Caco-2 (cell line): Measurements from ENCODE around the gene SDK2. TPM values are rescaled to one million over a fixed set of nuclear protein-coding genes. Genes with fewer than 3 reads are reported as not detected.

Source experiments
- BruUV-seq: library from RNA; stranded (reverse); fragments of 400-500 nt; replicated peaks from 2 replicates; lab custom pipeline; 2021; lab: Mats Ljungman, UMichigan
- CTCF ChIA-PET: fragments of 300-600 bp; sonication (Branson Sonifier 250); formaldehyde crosslinking; loops from one replicate; lab custom pipeline; 2022; ENCODE audit warnings: antibody characterized with exemption; lab: Charles Lee
- POLR2A ChIA-PET: fragments of 300-600 bp; sonication (Branson Sonifier 250); formaldehyde crosslinking; loops from one replicate; lab custom pipeline; 2022; ENCODE audit warnings: antibody characterized with exemption; lab: Charles Lee
- DNase-seq, 2 experiments: peaks; one replicate each; pipeline versions ENCODE4 v3.0.0 to v3.0.0-alpha.2; 2020 to 2022
- H3K27me3 ChIP-seq: replicated peaks from 2 replicates; pipeline ENCODE4 v1.6.0; 2011; ENCODE audit warnings: low read length; ENCODE audit not compliant: control insufficient read depth, insufficient read depth
- H3K36me3 ChIP-seq: 2 replicates; pipeline ENCODE4 v1.5.1; 2011; ENCODE audit warnings: low read length; ENCODE audit not compliant: control insufficient read depth, insufficient read depth
- H3K4me1 ChIP-seq: fragments of 250-450 bp; sonication (Bioruptor Pico); 2 replicates; pipeline ENCODE4 v1.5.1; 2020; ENCODE audit warnings: mild to moderate bottlenecking
- H3K4me3 ChIP-seq: 2 replicates; pipeline ENCODE4 v1.5.1; 2011; ENCODE audit warnings: low read depth, mild to moderate bottlenecking, control low read depth, low read length
- H3K9me3 ChIP-seq: fragments of 250-450 bp; sonication (Bioruptor Pico); 2 replicates; pipeline ENCODE4 v1.5.1; 2020; ENCODE audit warnings: mild to moderate bottlenecking, moderate library complexity
- H3K27ac Mint-ChIP-seq: one replicate; pipeline ENCODE4 v1.8.0; 2022; ENCODE audit warnings: mixed read lengths; ENCODE audit not compliant: unreplicated experiment
- H3K27me3 Mint-ChIP-seq: one replicate; pipeline ENCODE4 v1.8.0; 2022; ENCODE audit warnings: mixed read lengths; ENCODE audit not compliant: insufficient read depth, unreplicated experiment
- H3K36me3 Mint-ChIP-seq: one replicate; pipeline ENCODE4 v1.8.0; 2022; ENCODE audit warnings: mild to moderate bottlenecking, mixed read lengths; ENCODE audit not compliant: insufficient read depth, unreplicated experiment
- H3K4me1 Mint-ChIP-seq: one replicate; pipeline ENCODE4 v1.8.0; 2022; ENCODE audit warnings: low read depth, mixed read lengths; ENCODE audit not compliant: unreplicated experiment
- H3K4me3 Mint-ChIP-seq: one replicate; pipeline ENCODE4 v1.8.0; 2022; ENCODE audit warnings: mild to moderate bottlenecking, moderate library complexity, mixed read lengths; ENCODE audit not compliant: unreplicated experiment
- H3K9me3 Mint-ChIP-seq: one replicate; pipeline ENCODE4 v1.8.0; 2022; ENCODE audit warnings: mixed read lengths; ENCODE audit not compliant: unreplicated experiment
- CTCF ChIP-seq, 2 experiments: fragments of 200-600 bp in 1 of 2; IDR thresholded peaks; 1 replicate in 1 of 2; 2 replicates in 1 of 2; pipeline versions ENCODE4 v1.5.1 to v1.8.0; 2011 to 2022; ENCODE audit warnings: antibody characterized with exemption in 1 of 2, control low read depth in 1 of 2, inconsistent platforms in 1 of 2, low read depth in 1 of 2, low read length in 1 of 2, mild to moderate bottlenecking in 1 of 2, moderate library complexity in 1 of 2; ENCODE audit not compliant: insufficient read depth in 1 of 2, severe bottlenecking in 1 of 2, unreplicated experiment in 1 of 2
- intact Hi-C: fragments of 100-400 bp; cut with micrococcal nuclease; formaldehyde crosslinking; loops from one replicate; pipeline ENCODE4 v1.10.0; 2022; ENCODE audit not compliant: unreplicated experiment
- total RNA-seq: library from RNA; stranded (reverse); gene quantifications from 2 replicates; pipeline ENCODE4 v1.2.3, GENCODE V29; 2022

The SDK2 gene
- total RNA-seq, 1 experiment from 2014 or later, result 0.09 TPM

- no peak for DNase-seq
- Mint-ChIP-seq H3K36me3 (no peaks in the 10 kb centered on the region), H3K27me3 (no peaks in the 10 kb centered on the region), H3K9me3 (no peaks in the 10 kb centered on the region), H3K4me3 (no peak overlapping the region), H3K4me1 (no peaks in the 10 kb centered on the region), H3K27ac (no peak overlapping the region)
- CTCF ChIA-PET, result no interaction called here
- intact Hi-C loops, result no loop called here
- H3K36me3 ChIP-seq, result no peaks in the 10 kb centered on the region
- no peaks in the 10 kb centered on the region for H3K9me3 ChIP-seq
- H3K27me3 ChIP-seq, result no peaks in the 10 kb centered on the region
- no TSS peak for BruUV-seq
- no peaks in the 10 kb centered on the region for H3K4me1 ChIP-seq
- TF ChIP-seq CTCF (IDR thresholded peaks at IDR 0.05; ENCODE audit: insufficient read depth in 1 of 2, low read depth in 1 of 2, low read length in 1 of 2, severe bottlenecking in 1 of 2, unreplicated experiment in 1 of 2), result no peak
- POLR2A ChIA-PET, result no interaction called here
- no peak overlapping the region for H3K4me3 ChIP-seq
These were observed 231.3 kb downstream of the SDK2 start for GRCh38 chr17:73412914-73413313.

- no peak for DNase-seq
- intact Hi-C loops, result no loop called here
- no peaks in the 10 kb centered on the region for H3K27me3 Mint-ChIP-seq
- H3K9me3 ChIP-seq, result no peaks in the 10 kb centered on the region
- H3K4me3 ChIP-seq, result no peak overlapping the region
- no peaks in the 10 kb centered on the region for H3K4me1 Mint-ChIP-seq
- H3K4me1 ChIP-seq, result no peaks in the 10 kb centered on the region
- H3K9me3 Mint-ChIP-seq, result no peaks in the 10 kb centered on the region
- no peak for TF ChIP-seq CTCF (IDR thresholded peaks at IDR 0.05; ENCODE audit: insufficient read depth in 1 of 2, low read depth in 1 of 2, low read length in 1 of 2, severe bottlenecking in 1 of 2, unreplicated experiment in 1 of 2)
- no peaks in the 10 kb centered on the region for H3K27me3 ChIP-seq
- no TSS peak for BruUV-seq
- H3K4me3 Mint-ChIP-seq, result no peak overlapping the region
- no peaks in the 10 kb centered on the region for H3K36me3 Mint-ChIP-seq
- CTCF ChIA-PET, result no interaction called here
- H3K36me3 ChIP-seq, result no peaks in the 10 kb centered on the region
- no peak overlapping the region for H3K27ac Mint-ChIP-seq
- POLR2A ChIA-PET, result no interaction called here
These were observed 232.9 kb downstream of the SDK2 start for GRCh38 chr17:73411313-73411747.

DNA sequence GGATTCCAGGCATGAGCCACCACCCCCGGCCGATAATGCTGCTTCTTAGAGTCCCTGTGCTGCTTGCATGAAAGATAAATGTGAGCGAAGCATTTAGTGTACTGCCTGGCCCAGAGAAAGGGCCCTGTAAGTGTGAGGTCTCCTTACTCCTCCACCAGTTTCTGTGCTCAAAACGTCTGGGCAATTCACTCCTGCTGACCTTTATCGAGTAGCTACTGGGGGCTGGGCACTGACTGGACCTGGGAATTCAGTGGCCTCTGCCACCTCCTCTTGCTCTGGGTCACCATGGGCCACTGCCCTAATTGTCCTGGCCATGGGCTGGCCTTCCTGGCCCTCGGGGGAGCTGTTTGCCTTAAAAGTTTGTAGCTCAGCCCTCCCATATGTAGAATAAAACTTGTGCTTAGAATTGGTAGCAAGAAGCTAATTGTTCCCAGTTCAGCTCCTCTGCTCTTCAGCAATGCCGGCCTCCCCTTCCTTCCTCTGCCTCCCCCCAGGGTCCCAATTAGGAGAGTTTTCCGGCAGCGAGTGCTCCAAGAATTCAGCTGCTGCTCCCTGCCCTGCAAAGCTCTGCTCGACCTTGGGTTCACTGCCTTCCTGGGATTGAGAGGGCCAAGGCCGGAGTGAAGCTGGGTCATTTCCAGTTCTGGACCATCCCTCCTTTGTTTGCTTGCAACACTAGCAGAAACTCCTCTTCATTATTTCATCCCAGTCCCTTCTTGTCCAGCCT lies 233.5 kb downstream of the SDK2 start:
- H3K27ac Mint-ChIP-seq, result no peak overlapping the region
- H3K27me3 Mint-ChIP-seq, result no peaks in the 10 kb centered on the region
- no peaks in the 10 kb centered on the region for H3K9me3 Mint-ChIP-seq

More for the DNA sequence above, 233.5 kb downstream of the SDK2 start:
- Histone ChIP-seq H3K27me3 (no peaks in the 10 kb centered on the region), H3K4me3 (no peak overlapping the region), H3K9me3 (no peaks in the 10 kb centered on the region), H3K36me3 (no peaks in the 10 kb centered on the region), H3K4me1 (no peaks in the 10 kb centered on the region)
- Mint-ChIP-seq H3K4me1 (no peaks in the 10 kb centered on the region), H3K36me3 (no peaks in the 10 kb centered on the region), H3K4me3 (no peak overlapping the region)
- ChIA-PET CTCF (interaction anchor here (0.8 kb wide), 1 partner anchor 10 kb away, joined by 3 read pairs; no protein-coding TSS in a partner anchor), POLR2A (no interaction called here)
- no peak for TF ChIP-seq CTCF (IDR thresholded peaks at IDR 0.05; ENCODE audit: insufficient read depth in 1 of 2, low read depth in 1 of 2, low read length in 1 of 2, severe bottlenecking in 1 of 2, unreplicated experiment in 1 of 2)
- intact Hi-C loops, result no loop called here
- BruUV-seq, result no TSS peak
- DNase-seq, result no peak
